CD4-positive, CD25-positive, alpha-beta regulatory T cell (primary cell): Measurements from ENCODE around the gene SPAG6. TPM values are rescaled to one million over a fixed set of nuclear protein-coding genes. Genes with fewer than 3 reads are reported as not detected.

Source experiments
- ATAC-seq, 2 donors: fragments of 150-1000 bp; cut with Tn5 transposase; one replicate each; pipeline ENCODE4 v1.10.0; 2021; ENCODE audit warnings: low read depth in 2 of 2, moderate number of reproducible peaks in 2 of 2, moderate library complexity in 1 of 2
- DNase-seq, 3 donors: peaks; one replicate each; pipeline versions ENCODE4 v3.0.0 to v3.0.0-alpha.2; 2012 to 2022; ENCODE audit warnings: mixed read lengths in 1 of 3
- H3K27ac ChIP-seq: one replicate; pipeline ENCODE4 v1.7.0; 2013; ENCODE audit warnings: mild to moderate bottlenecking, low read length; ENCODE audit not compliant: insufficient read depth, poor library complexity, severe bottlenecking
- H3K27me3 ChIP-seq: one replicate; pipeline ENCODE4 v1.7.0; 2013; ENCODE audit warnings: low read length; ENCODE audit not compliant: control insufficient read depth, insufficient read depth
- H3K36me3 ChIP-seq: one replicate; pipeline ENCODE4 v1.7.0; 2013; ENCODE audit warnings: mild to moderate bottlenecking, low read length, moderate library complexity; ENCODE audit not compliant: control insufficient read depth, insufficient read depth
- H3K4me1 ChIP-seq: 2 replicates; pipeline ENCODE4 v1.7.0; 2013; ENCODE audit warnings: mild to moderate bottlenecking, low read length; ENCODE audit not compliant: insufficient read depth, control insufficient read depth, poor library complexity, severe bottlenecking
- H3K4me3 ChIP-seq: one replicate; pipeline ENCODE4 v1.7.0; 2013; ENCODE audit warnings: low read depth, mild to moderate bottlenecking, low read length, moderate library complexity
- H3K9me3 ChIP-seq, 2 experiments: 1 replicate in 1 of 2; 2 replicates in 1 of 2; pipeline ENCODE4 v1.7.0; 2013; ENCODE audit warnings: low read length in 2 of 2, mild to moderate bottlenecking in 1 of 2, moderate library complexity in 1 of 2; ENCODE audit not compliant: control insufficient read depth in 2 of 2
- H3K27ac Mint-ChIP-seq, 3 donors: one replicate each; pipeline ENCODE4 v1.8.0; 2020 to 2022; ENCODE audit warnings: mild to moderate bottlenecking in 3 of 3, mixed read lengths in 3 of 3, moderate library complexity in 2 of 3
- H3K27me3 Mint-ChIP-seq: one replicate; pipeline ENCODE4 v1.8.0; 2022; ENCODE audit warnings: mild to moderate bottlenecking, mixed read lengths
- H3K36me3 Mint-ChIP-seq: one replicate; pipeline ENCODE4 v1.8.0; 2020; ENCODE audit warnings: mixed read lengths
- H3K4me1 Mint-ChIP-seq, 4 donors: one replicate each; pipeline ENCODE4 v1.8.0; 2020 to 2022; ENCODE audit warnings: mixed read lengths in 4 of 4, mild to moderate bottlenecking in 1 of 4
- H3K4me3 Mint-ChIP-seq, 4 donors: one replicate each; pipeline ENCODE4 v1.8.0; 2020 to 2022; ENCODE audit warnings: mild to moderate bottlenecking in 4 of 4, mixed read lengths in 4 of 4, moderate library complexity in 3 of 4
- H3K9me3 Mint-ChIP-seq, 7 donors: one replicate each; pipeline ENCODE4 v1.8.0; 2020 to 2022; ENCODE audit warnings: mixed read lengths in 7 of 7, mild to moderate bottlenecking in 3 of 7, moderate library complexity in 2 of 7
- polyA plus RNA-seq, 4 donors: library from polyadenylated mRNA; unstranded; fragments of 300-500 nt; fragmentation: Illumina TruSeq; gene quantifications; one replicate each; pipeline ENCODE4 v1.2.3, GENCODE V29; 2021
- total RNA-seq: library from RNA; stranded (reverse); gene quantifications from one replicate; pipeline ENCODE4 v1.2.3, GENCODE V29; 2022

Gene SPAG6
- total and polyA plus RNA-seq, 5 donors from 2014 or later: 0.15 to 0.18 TPM; not detected in 3

GRCh38 chr10:22368981-22369380 lies 23.7 kb downstream of the SPAG6 start:
- Mint-ChIP-seq H3K4me1 (peaks cover 7 to 27% (median 14%) of the 10 kb centered on the region in 4 donors), H3K27ac (no peak overlapping the region), H3K36me3 (no peaks in the 10 kb centered on the region), H3K4me3 (no peak overlapping the region), H3K9me3 (no peaks in the 10 kb centered on the region), H3K27me3 (peaks cover 21% of the 10 kb centered on the region)
- Histone ChIP-seq H3K36me3 (no peaks in the 10 kb centered on the region), H3K9me3 (no peaks in the 10 kb centered on the region), H3K27ac (no peak overlapping the region), H3K4me3 (no peak overlapping the region), H3K27me3 (no peaks in the 10 kb centered on the region), H3K4me1 (no peaks in the 10 kb centered on the region)
- ATAC-seq (no peak), DNase-seq (no peak)

- Histone ChIP-seq H3K4me3 (no peak overlapping the region), H3K27ac (no peak overlapping the region), H3K36me3 (no peaks in the 10 kb centered on the region), H3K9me3 (no peaks in the 10 kb centered on the region), H3K27me3 (no peaks in the 10 kb centered on the region), H3K4me1 (no peaks in the 10 kb centered on the region)
- peaks cover 21% of the 10 kb centered on the region for H3K27me3 Mint-ChIP-seq
- H3K36me3 Mint-ChIP-seq: no peaks in the 10 kb centered on the region
- no peak overlapping the region for H3K4me3 Mint-ChIP-seq
- peaks cover 7 to 27% (median 14%) of the 10 kb centered on the region in 4 donors for H3K4me1 Mint-ChIP-seq
- ATAC-seq (peak; percentile 34 to 40), DNase-seq (no peak)
- H3K27ac Mint-ChIP-seq: no peak overlapping the region
- H3K9me3 Mint-ChIP-seq: no peaks in the 10 kb centered on the region
Measured at GRCh38 chr10:22369434-22370072, 24.3 kb downstream of the SPAG6 start.

GRCh38 chr10:22370320-22370719 lies 25.0 kb downstream of the SPAG6 start:
- ATAC-seq (no peak), DNase-seq (no peak)
- H3K4me1 Mint-ChIP-seq: peaks cover 7 to 27% (median 14%) of the 10 kb centered on the region in 4 donors
- H3K27ac Mint-ChIP-seq: no peak overlapping the region
- no peak overlapping the region for H3K4me3 ChIP-seq
- H3K4me1 ChIP-seq: no peaks in the 10 kb centered on the region
- no peaks in the 10 kb centered on the region for H3K9me3 Mint-ChIP-seq
- H3K9me3 ChIP-seq: no peaks in the 10 kb centered on the region
- no peak overlapping the region for H3K27ac ChIP-seq
- H3K36me3 Mint-ChIP-seq: no peaks in the 10 kb centered on the region
- no peaks in the 10 kb centered on the region for H3K27me3 ChIP-seq
- no peaks in the 10 kb centered on the region for H3K36me3 ChIP-seq
- H3K27me3 Mint-ChIP-seq: peaks cover 21% of the 10 kb centered on the region
- no peak overlapping the region for H3K4me3 Mint-ChIP-seq

GRCh38 chr10:22372298-22372697 lies 27.0 kb downstream of the SPAG6 start:
- no peaks in the 10 kb centered on the region for H3K4me1 ChIP-seq
- Mint-ChIP-seq H3K9me3 (no peaks in the 10 kb centered on the region), H3K4me3 (no peak overlapping the region), H3K4me1 (peaks cover 7 to 23% (median 13%) of the 10 kb centered on the region in 4 donors), H3K36me3 (no peaks in the 10 kb centered on the region), H3K27ac (no peak overlapping the region), H3K27me3 (peaks cover 10% of the 10 kb centered on the region)
- no peak overlapping the region for H3K4me3 ChIP-seq
- no peaks in the 10 kb centered on the region for H3K9me3 ChIP-seq
- ATAC-seq: no peak
- no peaks in the 10 kb centered on the region for H3K27me3 ChIP-seq
- no peak for DNase-seq
- no peaks in the 10 kb centered on the region for H3K36me3 ChIP-seq
- H3K27ac ChIP-seq: no peak overlapping the region

GRCh38 chr10:22372917-22373316 lies 27.6 kb downstream of the SPAG6 start:
- Histone ChIP-seq H3K4me3 (no peak overlapping the region), H3K27ac (no peak overlapping the region), H3K4me1 (no peaks in the 10 kb centered on the region), H3K9me3 (no peaks in the 10 kb centered on the region), H3K36me3 (no peaks in the 10 kb centered on the region), H3K27me3 (no peaks in the 10 kb centered on the region)
- ATAC-seq: no peak
- Mint-ChIP-seq H3K9me3 (no peaks in the 10 kb centered on the region), H3K27me3 (peaks cover 10% of the 10 kb centered on the region), H3K4me1 (peaks cover 6 to 17% (median 11%) of the 10 kb centered on the region in 4 donors), H3K4me3 (no peak overlapping the region), H3K36me3 (no peaks in the 10 kb centered on the region), H3K27ac (no peak overlapping the region)
- DNase-seq: no peak

GRCh38 chr10:22374489-22375126 lies 29.3 kb downstream of the SPAG6 start:
- Histone ChIP-seq H3K27me3 (no peaks in the 10 kb centered on the region), H3K36me3 (no peaks in the 10 kb centered on the region), H3K9me3 (no peaks in the 10 kb centered on the region), H3K27ac (no peak overlapping the region), H3K4me3 (no peak overlapping the region), H3K4me1 (no peaks in the 10 kb centered on the region)
- ATAC-seq (no peak), DNase-seq (no peak)
- Mint-ChIP-seq H3K9me3 (no peaks in the 10 kb centered on the region), H3K36me3 (no peaks in the 10 kb centered on the region), H3K27ac (no peak overlapping the region), H3K4me3 (no peak overlapping the region), H3K4me1 (peaks cover 2 to 11% (median 9%) of the 10 kb centered on the region in 4 donors), H3K27me3 (peaks cover 6% of the 10 kb centered on the region)

GRCh38 chr10:22379059-22379458 lies 33.8 kb downstream of the SPAG6 start:
- Histone ChIP-seq H3K27me3 (no peaks in the 10 kb centered on the region), H3K9me3 (no peaks in the 10 kb centered on the region), H3K27ac (no peak overlapping the region), H3K4me3 (no peak overlapping the region), H3K4me1 (no peaks in the 10 kb centered on the region), H3K36me3 (no peaks in the 10 kb centered on the region)
- no peak overlapping the region for H3K27ac Mint-ChIP-seq
- DNase-seq (peak in 1 of 3 donors; percentile 31), ATAC-seq (peak; percentile 34 to 58)
- H3K4me1 Mint-ChIP-seq: peaks cover 0 to 8% (median 0%) of the 10 kb centered on the region in 4 donors
- H3K9me3 Mint-ChIP-seq: no peaks in the 10 kb centered on the region
- peaks cover 5% of the 10 kb centered on the region for H3K27me3 Mint-ChIP-seq
- no peaks in the 10 kb centered on the region for H3K36me3 Mint-ChIP-seq
- H3K4me3 Mint-ChIP-seq: no peak overlapping the region

GRCh38 chr10:22381262-22381661 lies 36.0 kb downstream of the SPAG6 start:
- peaks cover 0 to 8% (median 0%) of the 10 kb centered on the region in 4 donors for H3K4me1 Mint-ChIP-seq
- no peaks in the 10 kb centered on the region for H3K9me3 Mint-ChIP-seq
- H3K27ac Mint-ChIP-seq: no peak overlapping the region
- H3K36me3 Mint-ChIP-seq: no peaks in the 10 kb centered on the region
- no peak overlapping the region for H3K4me3 Mint-ChIP-seq
- H3K27me3 Mint-ChIP-seq: peaks cover 5% of the 10 kb centered on the region
- H3K4me3 ChIP-seq: no peak overlapping the region
- H3K36me3 ChIP-seq: no peaks in the 10 kb centered on the region
- H3K27ac ChIP-seq: no peak overlapping the region
- H3K4me1 ChIP-seq: no peaks in the 10 kb centered on the region
- DNase-seq (no peak), ATAC-seq (no peak)
- H3K27me3 ChIP-seq: no peaks in the 10 kb centered on the region
- H3K9me3 ChIP-seq: no peaks in the 10 kb centered on the region
